GM21619 (cell line): Measurements from ENCODE around the gene LYPD8.
"Not testable (repeated sequence)": the region's sequence is repeated elsewhere in the genome, so short reads cannot be mapped to it uniquely, and the experiment has no call there.

Experiments used
- ATAC-seq: cut with Tn5 transposase; IDR thresholded peaks from one replicate; pipeline ENCODE4 v1.9.1; 2021; ENCODE audit not compliant: unreplicated experiment

The LYPD8 gene

DNA sequence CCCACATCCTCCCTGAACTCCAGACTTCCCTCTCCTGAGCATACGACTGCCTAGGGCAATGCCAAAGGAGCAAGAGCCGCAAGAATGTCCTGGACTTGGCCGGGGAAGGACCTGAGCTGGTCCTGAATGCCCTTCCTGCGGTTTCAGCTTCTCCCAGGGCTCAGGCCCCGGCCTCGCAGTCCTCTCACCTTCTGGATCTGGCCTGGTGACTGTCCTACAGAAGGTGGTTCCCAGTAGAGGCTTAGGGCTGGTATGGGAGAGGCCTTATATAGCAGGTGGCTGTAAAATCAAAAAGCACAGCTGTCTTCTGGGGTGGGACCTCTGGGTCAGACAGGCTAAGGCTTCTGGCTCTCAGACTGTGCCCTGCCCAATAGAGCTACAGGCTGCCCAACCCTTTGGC, at the start of gene LYPD8:
Gene LYPD8 (minus strand): TSS at position 243 of the 400 bp plus-strand sequence. CDS start 4,678 bp downstream, outside the sequence.
- no peak for ATAC-seq

DNA sequence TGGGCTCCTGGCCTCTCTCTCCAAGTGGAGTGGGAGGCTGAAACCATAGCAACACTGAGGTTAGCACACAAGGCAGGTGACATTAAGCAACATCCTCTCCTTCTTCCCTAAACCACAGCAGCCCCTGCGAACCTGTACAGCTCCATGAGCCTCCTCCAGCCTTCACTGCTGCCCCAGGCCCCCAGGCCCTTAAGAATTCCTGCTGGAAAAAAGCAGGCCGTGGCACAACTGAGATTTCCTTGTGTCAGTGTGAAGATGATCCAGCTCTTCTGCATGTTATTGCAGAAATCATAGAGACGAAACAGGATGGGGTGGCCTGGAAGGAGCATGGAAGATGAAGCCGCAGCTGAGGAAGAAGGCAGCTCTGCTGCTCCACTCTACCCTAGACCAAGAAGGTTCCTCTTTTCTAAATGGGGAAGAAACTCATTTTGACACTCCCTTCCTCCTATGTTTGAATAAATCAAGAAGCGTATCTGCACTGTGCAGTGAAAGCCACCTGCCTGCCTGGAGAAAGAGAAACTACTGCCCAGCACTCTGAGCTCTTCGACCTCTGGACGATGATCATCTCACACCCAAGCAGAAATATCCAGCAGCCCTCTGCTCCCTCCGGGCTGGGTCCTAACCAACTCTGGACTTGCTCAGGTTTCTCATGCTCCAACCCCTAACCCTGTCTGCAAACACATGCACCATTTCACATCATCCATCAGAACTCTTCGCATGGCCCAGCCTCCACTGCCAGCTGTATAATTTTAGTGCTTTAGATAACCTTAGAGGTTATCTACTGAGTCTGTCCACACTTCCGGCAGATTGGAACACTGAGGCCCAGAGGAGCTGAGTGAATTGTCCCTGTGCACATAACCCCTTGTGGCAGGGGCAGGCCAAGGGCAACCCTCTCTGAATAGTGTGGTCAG, 49.5 kb upstream of the LYPD8 start:
- peak; percentile 87 for ATAC-seq

DNA sequence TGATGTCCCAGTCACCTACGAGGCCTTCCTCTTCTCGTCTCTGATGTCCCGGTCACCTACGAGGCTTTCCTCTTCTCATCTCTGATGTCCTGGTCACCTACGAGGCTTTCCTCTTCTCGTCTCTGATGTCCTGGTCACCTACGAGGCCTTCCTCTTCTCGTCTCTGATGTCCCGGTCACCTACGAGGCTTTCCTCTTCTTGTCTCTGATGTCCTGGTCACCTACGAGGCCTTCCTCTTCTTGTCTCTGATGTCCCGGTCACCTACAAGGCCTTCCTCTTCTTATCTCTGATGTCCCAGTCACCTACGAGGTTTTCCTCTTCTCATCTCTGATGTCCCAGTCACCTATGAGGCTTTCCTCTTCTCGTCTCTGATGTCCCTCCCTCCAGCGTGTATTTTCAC, 47.9 kb upstream of the LYPD8 start:
- not testable (repeated sequence) for ATAC-seq

DNA sequence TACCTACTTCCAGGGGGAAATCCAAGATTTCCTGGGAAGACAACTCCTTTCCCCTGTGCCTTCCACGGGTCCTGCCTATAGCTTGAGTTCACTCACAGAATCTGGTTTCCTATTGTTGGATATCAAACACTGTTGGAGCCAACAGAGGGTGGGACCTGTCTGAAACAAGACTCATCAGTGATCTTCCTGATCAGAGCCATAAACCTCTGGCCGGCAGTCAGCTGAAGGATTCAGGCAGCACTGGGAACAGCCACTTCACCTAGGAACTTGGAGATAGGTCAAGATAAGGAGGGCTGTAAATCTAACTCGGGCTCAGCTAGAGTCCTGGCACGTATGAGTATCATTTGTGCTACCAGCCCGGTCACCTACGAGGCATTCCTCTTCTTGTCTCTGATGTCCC, 46.9 kb upstream of the LYPD8 start:
- ATAC-seq, result no peak

DNA sequence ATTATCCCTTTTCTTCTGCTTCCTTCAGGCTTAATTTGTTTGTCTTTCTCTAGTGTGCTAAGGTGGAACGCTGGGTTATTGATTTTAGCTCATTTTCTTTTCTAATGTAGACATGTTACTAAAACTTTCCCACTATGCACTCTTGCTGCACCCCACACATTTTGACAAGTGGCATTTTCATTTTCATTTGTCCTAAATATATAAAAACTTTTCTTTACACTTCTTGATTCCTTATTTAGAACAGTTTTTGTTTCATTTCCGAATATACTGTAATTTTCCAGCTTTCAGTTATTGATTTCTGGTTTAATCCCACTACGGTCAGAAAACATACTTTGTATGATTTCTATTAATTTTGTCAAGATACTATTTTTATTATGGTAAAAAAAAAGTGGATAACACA, 44.9 kb upstream of the LYPD8 start:
- ATAC-seq, result no peak

DNA sequence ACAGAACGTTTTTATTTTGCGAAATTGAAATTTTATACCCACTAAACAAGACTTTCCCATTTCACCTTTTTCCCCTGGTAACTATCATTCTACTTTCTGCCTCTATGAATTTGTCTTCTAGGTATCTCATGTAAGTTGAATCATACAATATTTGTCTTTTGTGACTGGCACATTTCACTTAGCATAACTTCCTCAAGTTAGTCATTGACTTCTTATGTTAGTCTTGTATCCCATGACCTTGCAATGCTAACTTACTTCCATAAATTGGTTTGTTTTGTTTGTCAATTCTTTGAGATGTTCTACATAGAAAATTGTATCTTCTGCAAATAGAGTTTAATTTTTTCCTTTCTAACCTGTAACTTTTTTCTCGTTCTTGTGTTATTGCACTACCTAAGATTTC, 43.2 kb upstream of the LYPD8 start:
- ATAC-seq, result no peak

- not testable (repeated sequence) for ATAC-seq
These were observed 39.1 kb upstream of the LYPD8 start for GRCh38 chr1:248794663-248795062.

GRCh38 chr1:248793592-248793991, 38.0 kb upstream of the LYPD8 start:
- ATAC-seq, result peak; percentile 88

GRCh38 chr1:248792342-248792741, 36.8 kb upstream of the LYPD8 start:
- peak; percentile 39 for ATAC-seq

DNA sequence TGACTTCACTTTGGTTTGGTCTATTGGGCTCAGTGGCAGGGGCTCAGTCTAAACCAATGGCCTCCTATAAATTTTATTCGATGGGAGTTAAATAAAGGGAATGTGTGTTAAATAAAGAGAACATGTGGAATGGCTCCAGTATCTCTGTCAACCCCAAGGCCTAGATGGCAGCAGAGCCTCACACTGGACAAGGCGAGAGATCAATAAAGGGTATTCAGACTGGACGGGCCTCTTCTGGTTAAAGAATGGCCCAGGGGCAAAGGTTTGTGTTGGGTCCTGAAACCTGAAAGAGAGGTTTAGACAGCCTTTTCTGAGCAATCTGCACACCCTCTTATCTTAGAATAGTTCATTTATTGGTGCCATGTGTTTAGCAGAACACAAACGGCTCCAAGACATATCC, 35.5 kb upstream of the LYPD8 start:
- no peak for ATAC-seq

- no peak for ATAC-seq
These were observed 34.9 kb upstream of the LYPD8 start for GRCh38 chr1:248790456-248790855.

GRCh38 chr1:248789337-248789736, 33.8 kb upstream of the LYPD8 start:
- ATAC-seq, result not testable (repeated sequence)

GRCh38 chr1:248788327-248788726, 32.8 kb upstream of the LYPD8 start:
- ATAC-seq, result no peak

DNA sequence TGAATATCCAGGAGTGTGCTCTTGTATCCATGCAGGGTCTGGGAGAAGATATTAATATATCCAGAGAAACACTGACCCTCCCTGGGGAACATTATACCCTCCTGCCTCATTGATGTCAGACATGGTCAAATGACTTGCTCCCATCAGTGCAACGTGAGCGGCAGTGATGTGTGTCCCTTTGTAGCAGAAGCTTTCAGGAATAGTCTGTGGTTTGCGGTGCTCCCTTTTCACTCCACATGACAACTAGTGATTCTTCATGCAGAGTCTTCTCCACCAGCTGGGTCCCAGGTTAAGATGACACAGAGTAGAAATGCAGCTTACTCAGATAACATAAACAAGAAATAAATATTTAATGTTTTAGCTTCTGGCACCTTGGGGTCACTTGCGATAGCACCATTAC, 31.9 kb upstream of the LYPD8 start:
- ATAC-seq, result no peak

DNA sequence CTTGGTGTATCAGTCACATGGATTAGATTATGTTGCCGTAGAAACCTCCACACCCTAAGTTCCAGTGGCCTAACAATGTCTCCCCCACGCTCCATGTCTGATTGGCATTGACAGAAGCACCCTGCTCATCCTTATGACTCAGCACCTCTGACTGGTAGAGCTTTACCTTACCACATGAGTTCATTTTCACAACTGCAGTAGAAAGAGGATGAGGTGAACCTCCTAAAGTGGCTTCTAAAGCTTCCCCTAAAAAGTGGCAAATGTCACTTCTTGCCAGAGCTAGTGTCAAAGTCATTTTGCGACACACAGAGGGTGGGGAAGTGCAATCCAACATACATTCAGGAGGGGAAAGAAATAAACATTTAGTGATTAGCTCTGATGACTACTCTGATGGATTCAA, 30.6 kb upstream of the LYPD8 start:
- ATAC-seq, result peak; percentile 81

GRCh38 chr1:248783367-248783766, 27.8 kb upstream of the LYPD8 start:
- no peak for ATAC-seq

GRCh38 chr1:248782416-248783141, 27.0 kb upstream of the LYPD8 start:
- ATAC-seq, result no peak

- no peak for ATAC-seq
These were observed 23.8 kb upstream of the LYPD8 start for GRCh38 chr1:248779350-248779749.

- no peak for ATAC-seq
These were observed 23.3 kb upstream of the LYPD8 start for GRCh38 chr1:248778906-248779305.

GRCh38 chr1:248776991-248777390, 21.4 kb upstream of the LYPD8 start:
- no peak for ATAC-seq

- ATAC-seq, result no peak
These were observed 19.9 kb upstream of the LYPD8 start for GRCh38 chr1:248775441-248775840.

GRCh38 chr1:248759644-248760043, 4.1 kb upstream of the LYPD8 start:
- ATAC-seq, result no peak
